ENCODE results near the gene FTCD. TPM values are rescaled to one million over a fixed set of nuclear protein-coding genes. Genes with fewer than 3 reads are reported as not detected.
A peak's percentile ranks its signal among the peaks of the same experiment; 100 is the strongest.

FTCD gene
- polyA plus RNA-seq, 1 experiment, result not detected

GRCh38 chr21:46139686-46140085 is 15.7 kb downstream of the FTCD start:
- POLR2A ChIA-PET, result no interaction called here
- Histone ChIP-seq H3K4me3 (ENCODE audit: low read depth, low read length) (no peak overlapping the region), H3K27ac (ENCODE audit: low read depth, low read length) (no peak overlapping the region), H3K27me3 (ENCODE audit: control insufficient read depth, insufficient read depth, low read length) (peaks cover 5% of the 10 kb centered on the region), H3K9me3 (ENCODE audit: control insufficient read depth, insufficient read depth, low read length) (peaks cover 13% of the 10 kb centered on the region)
- CTCF ChIA-PET, result interaction anchor here (1.1 to 1.4 kb wide), 2 partner anchors 43 to 166 kb away, joined by 3 to 4 read pairs; no protein-coding TSS in a partner anchor
- no peak for TF ChIP-seq CTCF (IDR thresholded peaks at IDR 0.05; ENCODE audit: low read depth, low read length)
- no peak for DNase-seq (ENCODE audit: low read depth, low spot score)

GRCh38 chr21:46138383-46138970 is 16.9 kb downstream of the FTCD start:
- Histone ChIP-seq H3K4me3 (ENCODE audit: low read depth, low read length) (no peak overlapping the region), H3K27ac (ENCODE audit: low read depth, low read length) (no peak overlapping the region), H3K9me3 (ENCODE audit: control insufficient read depth, insufficient read depth, low read length) (peaks cover 13% of the 10 kb centered on the region), H3K27me3 (ENCODE audit: control insufficient read depth, insufficient read depth, low read length) (peaks cover 5% of the 10 kb centered on the region)
- ChIA-PET POLR2A (no interaction called here), CTCF (interaction anchor here (0.5 to 1.4 kb wide), 3 partner anchors 18 to 165 kb away, joined by 3 to 4 read pairs (median 3); no protein-coding TSS in a partner anchor)
- no peak for DNase-seq (ENCODE audit: low read depth, low spot score)
- TF ChIP-seq CTCF (IDR thresholded peaks at IDR 0.05; ENCODE audit: low read depth, low read length), result no peak

GRCh38 chr21:46137908-46138307 is 17.5 kb downstream of the FTCD start:
- CTCF ChIA-PET, result no interaction called here
- peaks cover 13% of the 10 kb centered on the region for H3K9me3 ChIP-seq (ENCODE audit: control insufficient read depth, insufficient read depth, low read length)
- peaks cover 5% of the 10 kb centered on the region for H3K27me3 ChIP-seq (ENCODE audit: control insufficient read depth, insufficient read depth, low read length)
- H3K27ac ChIP-seq (ENCODE audit: low read depth, low read length), result no peak overlapping the region
- H3K4me3 ChIP-seq (ENCODE audit: low read depth, low read length), result no peak overlapping the region
- no peak for TF ChIP-seq CTCF (IDR thresholded peaks at IDR 0.05; ENCODE audit: low read depth, low read length)
- POLR2A ChIA-PET, result no interaction called here
- DNase-seq (ENCODE audit: low read depth, low spot score), result no peak

- ChIA-PET POLR2A (no interaction called here), CTCF (no interaction called here)
- no peak for TF ChIP-seq CTCF (IDR thresholded peaks at IDR 0.05; ENCODE audit: low read depth, low read length)
Measured at GRCh38 chr21:46136739-46137349, 18.5 kb downstream of the FTCD start.

GRCh38 chr21:46135782-46136395 is 19.5 kb downstream of the FTCD start:
- H3K27me3 ChIP-seq (ENCODE audit: control insufficient read depth, insufficient read depth, low read length), result peaks cover 5% of the 10 kb centered on the region
- H3K4me3 ChIP-seq (ENCODE audit: low read depth, low read length), result no peak overlapping the region
- ChIA-PET CTCF (no interaction called here), POLR2A (no interaction called here)
- TF ChIP-seq CTCF (IDR thresholded peaks at IDR 0.05; ENCODE audit: low read depth, low read length), result peak; percentile 20; the same call in 1 of the 2 replicates
- no peak for DNase-seq (ENCODE audit: low read depth, low spot score)
- H3K9me3 ChIP-seq (ENCODE audit: control insufficient read depth, insufficient read depth, low read length), result peaks cover 24% of the 10 kb centered on the region; the same call in 1 of the 2 replicates
- no peak overlapping the region for H3K27ac ChIP-seq (ENCODE audit: low read depth, low read length)

More at GRCh38 chr21:46136739-46137349, 18.5 kb downstream of the FTCD start:
- Histone ChIP-seq H3K9me3 (ENCODE audit: control insufficient read depth, insufficient read depth, low read length) (peaks cover 17% of the 10 kb centered on the region; the same call in 1 of the 2 replicates), H3K27ac (ENCODE audit: low read depth, low read length) (no peak overlapping the region), H3K4me3 (ENCODE audit: low read depth, low read length) (no peak overlapping the region), H3K27me3 (ENCODE audit: control insufficient read depth, insufficient read depth, low read length) (peaks cover 5% of the 10 kb centered on the region)
- no peak for DNase-seq (ENCODE audit: low read depth, low spot score)

All from AG04450 (cell line).